Lower leg skin (tissue), 4 donors: ENCODE results near the gene TPM1. TPM values are rescaled to one million over a fixed set of nuclear protein-coding genes. Genes with fewer than 3 reads are reported as not detected.
A peak's percentile ranks its signal among the peaks of the same experiment; 100 is the strongest.

ENCODE experiments used
- DNase-seq, 2 donors: peaks; one replicate each; pipeline ENCODE4 v3.0.0-alpha.2; 2019; ENCODE audit warnings: low spot score in 2 of 2
- H3K4me3 ChIP-seq: fragments of 200-600 bp; sonication (generic); 2 replicates; pipeline ENCODE4 v1.5.1; 2017; ENCODE audit warnings: mild to moderate bottlenecking, low read depth; ENCODE audit not compliant: poor library complexity, severe bottlenecking
- POLR2A ChIP-seq, 2 donors: fragments of 450-650 bp; IDR thresholded peaks; one replicate each; pipeline ENCODE4 v1.6.1; 2016 to 2017; ENCODE audit warnings: antibody characterized with exemption in 2 of 2, mild to moderate bottlenecking in 1 of 2, moderate library complexity in 1 of 2
- WGBS, 2 donors: methylation state at CpG; one replicate each; pipeline ENCODE4 v1.1.5; 2018; 5-methylcytosine and 5-hydroxymethylcytosine counted together
- intact Hi-C: fragments of 100-400 bp; cut with DNase I; formaldehyde crosslinking; loops from one replicate; pipeline ENCODE4 v1.15.0; 2023; ENCODE audit warnings: low total_unique reads
- total RNA-seq, 4 donors: library from RNA; depleted of rRNA; stranded (reverse); fragments of >200 nt; gene quantifications; one replicate each; pipeline ENCODE4 v1.1.0, GENCODE V29; 2016
- TF ChIP-seq, protein P1 (sequence below), 3 donors: fragments of 450-650 bp; IDR thresholded peaks; one replicate each; pipeline ENCODE4 v1.5.1; 2016; ENCODE audit warnings: antibody characterized with exemption in 3 of 3, mild to moderate bottlenecking in 3 of 3, moderate library complexity in 2 of 3

The TPM1 gene
- total RNA-seq, 4 donors from 2014 or later: 67.6 to 193 (median 95.9) TPM

DNA sequence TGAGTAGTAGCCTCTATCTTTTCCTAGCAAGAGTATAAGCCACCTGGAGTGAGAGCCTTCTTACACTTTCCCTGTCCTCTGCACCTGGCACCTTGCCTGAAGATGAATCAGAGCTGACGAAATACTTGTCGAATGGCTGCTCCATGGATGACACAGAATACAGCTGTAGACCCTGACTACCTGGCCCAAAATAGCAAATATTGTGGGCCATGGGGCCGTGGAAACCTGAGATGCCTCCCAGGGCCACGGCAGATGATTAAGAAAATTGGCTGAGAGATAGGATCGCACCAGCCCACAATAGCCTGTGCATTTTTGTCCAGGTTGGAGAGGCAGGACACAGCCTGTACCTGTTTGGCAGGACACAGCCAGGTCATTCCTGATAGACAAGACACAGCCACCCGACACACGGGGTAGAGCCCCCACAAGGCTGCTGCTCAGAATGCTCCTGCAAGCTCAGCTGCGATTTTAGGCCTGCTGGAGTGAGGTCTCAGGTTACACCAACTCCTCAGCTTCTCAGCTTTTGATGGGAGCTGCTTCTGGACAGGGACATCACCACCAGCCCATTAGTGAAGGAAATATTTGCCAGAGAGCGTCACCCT lies 22.9 kb upstream of the TPM1 start:
- 49 to 67% methylated on average over 9 of the region's 9 CpGs for WGBS, 2 donors
- intact Hi-C loops: no loop called here
- H3K4me3 ChIP-seq: no peak overlapping the region
- DNase-seq: peak in 1 of 2 donors; percentile 73
- TF ChIP-seq POLR2A (IDR thresholded peaks at IDR 0.05): no peak
- TF ChIP-seq, protein P1, sequence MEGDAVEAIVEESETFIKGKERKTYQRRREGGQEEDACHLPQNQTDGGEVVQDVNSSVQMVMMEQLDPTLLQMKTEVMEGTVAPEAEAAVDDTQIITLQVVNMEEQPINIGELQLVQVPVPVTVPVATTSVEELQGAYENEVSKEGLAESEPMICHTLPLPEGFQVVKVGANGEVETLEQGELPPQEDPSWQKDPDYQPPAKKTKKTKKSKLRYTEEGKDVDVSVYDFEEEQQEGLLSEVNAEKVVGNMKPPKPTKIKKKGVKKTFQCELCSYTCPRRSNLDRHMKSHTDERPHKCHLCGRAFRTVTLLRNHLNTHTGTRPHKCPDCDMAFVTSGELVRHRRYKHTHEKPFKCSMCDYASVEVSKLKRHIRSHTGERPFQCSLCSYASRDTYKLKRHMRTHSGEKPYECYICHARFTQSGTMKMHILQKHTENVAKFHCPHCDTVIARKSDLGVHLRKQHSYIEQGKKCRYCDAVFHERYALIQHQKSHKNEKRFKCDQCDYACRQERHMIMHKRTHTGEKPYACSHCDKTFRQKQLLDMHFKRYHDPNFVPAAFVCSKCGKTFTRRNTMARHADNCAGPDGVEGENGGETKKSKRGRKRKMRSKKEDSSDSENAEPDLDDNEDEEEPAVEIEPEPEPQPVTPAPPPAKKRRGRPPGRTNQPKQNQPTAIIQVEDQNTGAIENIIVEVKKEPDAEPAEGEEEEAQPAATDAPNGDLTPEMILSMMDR (IDR thresholded peaks at IDR 0.05): no peak

DNA sequence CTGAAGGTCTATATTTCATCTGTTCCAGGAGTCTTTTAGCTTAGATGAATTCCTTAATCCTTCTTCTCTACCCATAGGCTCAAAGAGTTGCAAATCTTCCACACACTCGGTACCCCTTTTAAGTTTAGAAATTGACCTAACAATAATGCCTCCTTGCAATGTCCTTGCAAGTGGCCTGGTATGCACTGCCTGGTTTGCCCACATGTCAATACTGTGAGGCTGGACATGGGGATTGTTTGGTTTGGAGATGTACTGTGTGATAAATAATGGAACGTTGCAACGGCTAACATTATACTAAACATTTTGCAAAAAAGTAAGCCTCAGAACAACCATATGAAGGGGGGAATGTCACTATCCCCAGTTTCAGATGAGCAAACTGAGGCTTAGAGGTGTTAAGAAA lies 22.4 kb upstream of the TPM1 start:
- DNase-seq: no peak
- H3K4me3 ChIP-seq: no peak overlapping the region
- TF ChIP-seq, protein P1 (IDR thresholded peaks at IDR 0.05): no peak
- no peak for TF ChIP-seq POLR2A (IDR thresholded peaks at IDR 0.05)
- intact Hi-C loops: no loop called here
- 88 to 92% methylated on average over 3 of the region's 3 CpGs for WGBS, 2 donors

- intact Hi-C loops: no loop called here
- 77 to 84% methylated on average over 7 of the region's 7 CpGs for WGBS, 2 donors
- DNase-seq: peak in 1 of 2 donors; percentile 34
These were observed 21.7 kb upstream of the TPM1 start for GRCh38 chr15:63020759-63021430.

DNA sequence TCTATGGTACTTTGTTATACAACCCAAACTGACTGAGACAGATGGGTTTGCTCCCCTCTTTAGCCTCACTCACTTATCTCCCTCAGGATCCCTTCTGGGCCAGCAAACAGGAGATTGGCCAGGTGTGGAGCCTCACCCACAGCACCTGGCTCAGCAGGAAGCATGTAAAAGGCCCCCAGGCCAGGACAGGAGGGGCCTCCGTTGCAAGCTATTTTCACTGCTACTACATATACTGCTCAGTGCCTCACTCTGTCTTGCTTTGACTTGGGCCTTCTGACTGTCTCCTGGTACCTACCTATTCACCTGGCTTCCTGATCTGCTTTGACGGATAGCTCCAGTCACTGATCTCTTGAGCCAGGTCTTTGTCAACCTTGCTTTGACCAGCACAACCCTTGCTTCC lies 20.4 kb upstream of the TPM1 start:
- TF ChIP-seq POLR2A (IDR thresholded peaks at IDR 0.05): no peak
- TF ChIP-seq, protein P1 (IDR thresholded peaks at IDR 0.05): no peak
- peak in 1 of 2 donors; percentile 32 for DNase-seq
- WGBS, 2 donors: 80 to 87% methylated on average over 2 of the region's 2 CpGs
- no peak overlapping the region for H3K4me3 ChIP-seq
- intact Hi-C loops: no loop called here

More at GRCh38 chr15:63020759-63021430, 21.7 kb upstream of the TPM1 start:
- TF ChIP-seq, protein P1 (IDR thresholded peaks at IDR 0.05): no peak
- TF ChIP-seq POLR2A (IDR thresholded peaks at IDR 0.05): no peak
- H3K4me3 ChIP-seq: no peak overlapping the region

GRCh38 chr15:63022663-63023062 lies 19.9 kb upstream of the TPM1 start:
- DNase-seq: no peak

More at GRCh38 chr15:63022663-63023062, 19.9 kb upstream of the TPM1 start:
- TF ChIP-seq, protein P1 (IDR thresholded peaks at IDR 0.05): no peak
- TF ChIP-seq POLR2A (IDR thresholded peaks at IDR 0.05): no peak
- intact Hi-C loops: no loop called here
- no peak overlapping the region for H3K4me3 ChIP-seq
